CD4-positive, CD25-positive, alpha-beta regulatory T cell (primary cell): ENCODE results near the gene PCDHB11. TPM values are rescaled to one million over a fixed set of nuclear protein-coding genes. Genes with fewer than 3 reads are reported as not detected.
"Not testable (repeated sequence)": the region's sequence is repeated elsewhere in the genome, so short reads cannot be mapped to it uniquely, and the experiment has no call there.

Experiments used
- ATAC-seq, 2 donors: fragments of 150-1000 bp; cut with Tn5 transposase; one replicate each; pipeline ENCODE4 v1.10.0; 2021; ENCODE audit warnings: low read depth in 2 of 2, moderate number of reproducible peaks in 2 of 2, moderate library complexity in 1 of 2
- DNase-seq, 3 donors: peaks; one replicate each; pipeline versions ENCODE4 v3.0.0 to v3.0.0-alpha.2; 2012 to 2022; ENCODE audit warnings: mixed read lengths in 1 of 3
- H3K27ac ChIP-seq: one replicate; pipeline ENCODE4 v1.7.0; 2013; ENCODE audit warnings: mild to moderate bottlenecking, low read length; ENCODE audit not compliant: insufficient read depth, poor library complexity, severe bottlenecking
- H3K27me3 ChIP-seq: one replicate; pipeline ENCODE4 v1.7.0; 2013; ENCODE audit warnings: low read length; ENCODE audit not compliant: control insufficient read depth, insufficient read depth
- H3K36me3 ChIP-seq: one replicate; pipeline ENCODE4 v1.7.0; 2013; ENCODE audit warnings: mild to moderate bottlenecking, low read length, moderate library complexity; ENCODE audit not compliant: control insufficient read depth, insufficient read depth
- H3K4me1 ChIP-seq: 2 replicates; pipeline ENCODE4 v1.7.0; 2013; ENCODE audit warnings: mild to moderate bottlenecking, low read length; ENCODE audit not compliant: insufficient read depth, control insufficient read depth, poor library complexity, severe bottlenecking
- H3K4me3 ChIP-seq: one replicate; pipeline ENCODE4 v1.7.0; 2013; ENCODE audit warnings: low read depth, mild to moderate bottlenecking, low read length, moderate library complexity
- H3K9me3 ChIP-seq, 2 experiments: 1 replicate in 1 of 2; 2 replicates in 1 of 2; pipeline ENCODE4 v1.7.0; 2013; ENCODE audit warnings: low read length in 2 of 2, mild to moderate bottlenecking in 1 of 2, moderate library complexity in 1 of 2; ENCODE audit not compliant: control insufficient read depth in 2 of 2
- H3K27ac Mint-ChIP-seq, 3 donors: one replicate each; pipeline ENCODE4 v1.8.0; 2020 to 2022; ENCODE audit warnings: mild to moderate bottlenecking in 3 of 3, mixed read lengths in 3 of 3, moderate library complexity in 2 of 3
- H3K27me3 Mint-ChIP-seq: one replicate; pipeline ENCODE4 v1.8.0; 2022; ENCODE audit warnings: mild to moderate bottlenecking, mixed read lengths
- H3K36me3 Mint-ChIP-seq: one replicate; pipeline ENCODE4 v1.8.0; 2020; ENCODE audit warnings: mixed read lengths
- H3K4me1 Mint-ChIP-seq, 4 donors: one replicate each; pipeline ENCODE4 v1.8.0; 2020 to 2022; ENCODE audit warnings: mixed read lengths in 4 of 4, mild to moderate bottlenecking in 1 of 4
- H3K4me3 Mint-ChIP-seq, 4 donors: one replicate each; pipeline ENCODE4 v1.8.0; 2020 to 2022; ENCODE audit warnings: mild to moderate bottlenecking in 4 of 4, mixed read lengths in 4 of 4, moderate library complexity in 3 of 4
- H3K9me3 Mint-ChIP-seq, 7 donors: one replicate each; pipeline ENCODE4 v1.8.0; 2020 to 2022; ENCODE audit warnings: mixed read lengths in 7 of 7, mild to moderate bottlenecking in 3 of 7, moderate library complexity in 2 of 7
- polyA plus RNA-seq, 4 donors: library from polyadenylated mRNA; unstranded; fragments of 300-500 nt; fragmentation: Illumina TruSeq; gene quantifications; one replicate each; pipeline ENCODE4 v1.2.3, GENCODE V29; 2021
- total RNA-seq: library from RNA; stranded (reverse); gene quantifications from one replicate; pipeline ENCODE4 v1.2.3, GENCODE V29; 2022

The PCDHB11 gene
- total and polyA plus RNA-seq, 5 donors from 2014 or later, result not detected

GRCh38 chr5:141234109-141234667 is 34.8 kb downstream of the PCDHB11 start:
- no peak overlapping the region for H3K4me3 Mint-ChIP-seq
- peaks cover 6% of the 10 kb centered on the region for H3K27me3 Mint-ChIP-seq
- Histone ChIP-seq H3K4me3 (no peak overlapping the region), H3K4me1 (no peaks in the 10 kb centered on the region), H3K27ac (no peak overlapping the region), H3K36me3 (no peaks in the 10 kb centered on the region), H3K27me3 (peaks cover 6% of the 10 kb centered on the region), H3K9me3 (peaks cover 22 to 36% of the 10 kb centered on the region in 2 experiments)
- H3K27ac Mint-ChIP-seq, result peak overlapping the region in 1 of 3 donors; percentile 38
- no peak for ATAC-seq
- H3K9me3 Mint-ChIP-seq, result peaks cover 2 to 42% (median 10%) of the 10 kb centered on the region in 7 donors
- no peaks in the 10 kb centered on the region for H3K4me1 Mint-ChIP-seq
- DNase-seq, result no peak
- no peaks in the 10 kb centered on the region for H3K36me3 Mint-ChIP-seq

GRCh38 chr5:141235922-141236321 is 36.5 kb downstream of the PCDHB11 start:
- H3K4me3 Mint-ChIP-seq, H3K27ac ChIP-seq, DNase-seq, H3K4me3 ChIP-seq, ATAC-seq, H3K27me3 Mint-ChIP-seq, H3K36me3 Mint-ChIP-seq, H3K4me1 Mint-ChIP-seq, H3K36me3 ChIP-seq, H3K4me1 ChIP-seq, H3K27ac Mint-ChIP-seq: not testable (repeated sequence)
- Histone ChIP-seq H3K9me3 (peaks cover 25 to 51% of the 10 kb centered on the region in 2 experiments), H3K27me3 (peaks cover 12% of the 10 kb centered on the region)
- peaks cover 2 to 58% (median 12%) of the 10 kb centered on the region in 7 donors for H3K9me3 Mint-ChIP-seq

- no peak overlapping the region for H3K4me3 Mint-ChIP-seq
- H3K27me3 ChIP-seq, result peaks cover 12% of the 10 kb centered on the region
- H3K27me3 Mint-ChIP-seq, result peaks cover 6% of the 10 kb centered on the region
- no peaks in the 10 kb centered on the region for H3K4me1 ChIP-seq
- no peaks in the 10 kb centered on the region for H3K36me3 ChIP-seq
- DNase-seq, result no peak
- H3K36me3 Mint-ChIP-seq, result no peaks in the 10 kb centered on the region
- H3K4me3 ChIP-seq, result no peak overlapping the region
- H3K9me3 Mint-ChIP-seq, result peaks cover 2 to 55% (median 12%) of the 10 kb centered on the region in 7 donors
- H3K27ac ChIP-seq, result no peak overlapping the region
- ATAC-seq, result no peak
- no peaks in the 10 kb centered on the region for H3K4me1 Mint-ChIP-seq
- peaks cover 26 to 58% of the 10 kb centered on the region in 2 experiments for H3K9me3 ChIP-seq
- no peak overlapping the region for H3K27ac Mint-ChIP-seq
Measured at GRCh38 chr5:141236516-141237313, 37.3 kb downstream of the PCDHB11 start.

DNA sequence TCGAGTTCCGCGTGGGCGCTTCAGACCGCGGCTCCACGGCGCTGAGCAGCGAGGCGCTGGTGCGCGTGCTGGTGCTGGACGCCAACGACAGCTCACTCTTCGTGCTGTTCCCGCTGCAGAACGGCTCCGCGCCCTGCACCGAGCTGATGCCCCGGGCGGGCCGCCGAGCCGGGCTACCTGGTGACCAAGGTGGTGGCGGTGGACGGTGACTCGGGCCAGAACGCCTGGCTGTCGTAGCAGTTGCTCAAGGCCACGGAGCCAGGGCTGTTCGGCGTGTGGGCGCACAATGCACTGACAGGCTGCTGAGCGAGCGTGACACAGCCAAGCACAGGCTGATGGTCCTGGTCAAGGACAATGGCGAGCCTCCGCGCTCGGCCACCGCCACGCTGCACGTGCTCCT is 42.1 kb downstream of the PCDHB11 start:
- no peak for ATAC-seq
- H3K27me3 ChIP-seq, result peaks cover 8% of the 10 kb centered on the region
- peaks cover 2 to 68% (median 22%) of the 10 kb centered on the region in 7 donors for H3K9me3 Mint-ChIP-seq

DNA sequence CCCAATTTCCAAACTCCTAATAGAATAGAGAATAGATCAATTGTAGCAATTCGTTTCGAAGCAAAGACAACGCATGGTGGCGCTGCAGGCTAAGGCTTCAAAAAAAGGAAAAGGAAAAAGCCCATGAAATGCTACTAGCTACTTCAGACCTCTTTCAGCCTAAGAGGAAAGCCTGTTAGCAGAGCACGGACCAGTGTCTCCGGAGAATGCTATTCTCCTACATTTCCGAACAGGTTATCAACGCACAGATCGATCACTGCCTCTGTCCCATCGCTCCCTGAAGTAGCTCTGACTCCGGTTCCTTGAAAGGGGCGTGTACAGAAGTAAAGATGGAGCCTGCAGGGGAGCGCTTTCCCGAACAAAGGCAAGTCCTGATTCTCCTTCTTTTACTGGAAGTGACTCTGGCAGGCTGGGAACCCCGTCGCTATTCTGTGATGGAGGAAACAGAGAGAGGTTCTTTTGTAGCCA is 45.9 kb downstream of the PCDHB11 start, which contains the start of gene PCDHB15:
PCDHB15 (plus strand) TSS at position 146 of the 468 bp plus-strand sequence; CDS start at position 330, 184 bp downstream.
- Mint-ChIP-seq H3K4me1 (peaks cover 0 to 2% (median 0%) of the 10 kb centered on the region in 4 donors), H3K4me3 (peak within 1 kb of the TSS in 2 of 4 donors; percentile 19 to 55), H3K9me3 (peaks cover 2 to 71% (median 26%) of the 10 kb centered on the region in 7 donors), H3K36me3 (peaks cover 6% of the 10 kb centered on the region), H3K27ac (no peak within 1 kb of the TSS), H3K27me3 (peaks cover 12% of the 10 kb centered on the region)
- Histone ChIP-seq H3K27ac (no peak within 1 kb of the TSS), H3K4me3 (peak within 1 kb of the TSS; percentile 48), H3K36me3 (no peaks in the 10 kb centered on the region), H3K4me1 (no peaks in the 10 kb centered on the region), H3K27me3 (peaks cover 2% of the 10 kb centered on the region), H3K9me3 (peaks cover 56 to 92% of the 10 kb centered on the region in 2 experiments)
- DNase-seq (peak in 1 of 3 donors; percentile 3), ATAC-seq (no peak)

More for the DNA sequence above, 42.1 kb downstream of the PCDHB11 start:
- Mint-ChIP-seq H3K27me3 (peaks cover 9% of the 10 kb centered on the region), H3K27ac (no peak overlapping the region), H3K4me3 (no peak overlapping the region), H3K36me3 (no peaks in the 10 kb centered on the region), H3K4me1 (peaks cover 0 to 2% (median 0%) of the 10 kb centered on the region in 4 donors)
- H3K36me3 ChIP-seq, result no peaks in the 10 kb centered on the region
- H3K27ac ChIP-seq, result no peak overlapping the region
- H3K9me3 ChIP-seq, result peaks cover 50 to 89% of the 10 kb centered on the region in 2 experiments
- H3K4me3 ChIP-seq, result no peak overlapping the region
- H3K4me1 ChIP-seq, result no peaks in the 10 kb centered on the region
- DNase-seq, result no peak

GRCh38 chr5:141246971-141247370 is 47.5 kb downstream of the PCDHB11 start:
- H3K4me1 Mint-ChIP-seq, H3K27ac ChIP-seq, ATAC-seq, H3K4me3 Mint-ChIP-seq, H3K36me3 Mint-ChIP-seq, H3K36me3 ChIP-seq, H3K4me1 ChIP-seq, DNase-seq, H3K27ac Mint-ChIP-seq, H3K27me3 ChIP-seq, H3K4me3 ChIP-seq: not testable (repeated sequence)
- Mint-ChIP-seq H3K9me3 (peaks cover 2 to 72% (median 20%) of the 10 kb centered on the region in 7 donors), H3K27me3 (peaks cover 12% of the 10 kb centered on the region)
- peaks cover 61 to 87% of the 10 kb centered on the region in 2 experiments for H3K9me3 ChIP-seq

GRCh38 chr5:141247434-141247833 is 48.0 kb downstream of the PCDHB11 start:
- Mint-ChIP-seq H3K9me3 (peaks cover 2 to 71% (median 19%) of the 10 kb centered on the region in 7 donors), H3K27me3 (peaks cover 12% of the 10 kb centered on the region)
- H3K36me3 Mint-ChIP-seq, H3K27me3 ChIP-seq, H3K27ac ChIP-seq, H3K4me3 Mint-ChIP-seq, H3K36me3 ChIP-seq, DNase-seq, H3K4me1 Mint-ChIP-seq, H3K4me3 ChIP-seq, H3K4me1 ChIP-seq, H3K27ac Mint-ChIP-seq, ATAC-seq: not testable (repeated sequence)
- H3K9me3 ChIP-seq, result peaks cover 65 to 87% of the 10 kb centered on the region in 2 experiments
